MM.1S (cell line): Measurements from ENCODE around the gene FCHSD2.

Experiments used
- CTCF ChIP-seq: fragments of 300-600 bp; sonication (generic); IDR thresholded peaks from 2 replicates; pipeline ENCODE4 v1.5.1; 2016; ENCODE audit warnings: antibody characterized with exemption, low read length, mixed read lengths
- EZH2 ChIP-seq: fragments of 300-600 bp; sonication (generic); optimal IDR thresholded peaks from 2 replicates; pipeline ENCODE3; 2017; ENCODE audit warnings: low read depth, mild to moderate bottlenecking, antibody characterized with exemption, low read length, mixed read lengths

DNA sequence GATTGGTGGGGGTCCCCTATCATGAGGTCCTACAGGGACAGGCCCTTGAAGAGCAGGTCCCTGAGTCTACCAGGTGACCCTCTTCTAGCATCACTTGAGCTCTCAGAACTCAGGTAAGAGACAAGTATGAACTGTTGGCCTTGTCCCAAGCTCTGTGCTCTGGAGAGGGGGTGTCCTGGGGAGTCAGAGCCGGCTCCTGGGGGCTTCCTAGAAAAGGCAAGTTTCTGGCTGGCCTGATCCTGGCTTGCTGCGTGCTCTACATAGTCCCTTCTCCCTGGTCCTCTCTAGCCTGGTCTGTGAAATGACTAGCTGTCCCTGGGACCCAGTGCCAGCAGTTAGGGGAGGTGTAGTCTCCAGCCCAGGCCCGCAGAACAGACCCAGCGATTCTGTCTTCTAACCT is 316.5 kb downstream of the FCHSD2 start:
- TF ChIP-seq CTCF: no peak
- no peak for TF ChIP-seq EZH2
